GM12865 (cell line): Measurements from ENCODE around the gene PPP1R3A.

Source experiments
- DNase-seq: peaks from one replicate; pipeline ENCODE4 v3.0.0; 2010; ENCODE audit warnings: low read depth
- H3K4me3 ChIP-seq: 2 replicates; pipeline ENCODE4 v1.5.1; 2011; ENCODE audit warnings: mild to moderate bottlenecking, low read depth, low read length, control low read depth
- CTCF ChIP-seq: IDR thresholded peaks from 2 replicates; pipeline ENCODE4 v1.5.1; 2011; ENCODE audit warnings: low read length, control low read depth, low read depth, inconsistent platforms; ENCODE audit not compliant: insufficient read depth; ENCODE audit errors: missing control alignments

The PPP1R3A gene

GRCh38 chr7:113856010-113856409 is 62.8 kb downstream of the PPP1R3A start:
- no peak for TF ChIP-seq CTCF
- no peak for DNase-seq
- H3K4me3 ChIP-seq = no peak overlapping the region

- no peak for DNase-seq
- TF ChIP-seq CTCF = no peak
- no peak overlapping the region for H3K4me3 ChIP-seq
Measured at GRCh38 chr7:113840954-113841353, 77.9 kb downstream of the PPP1R3A start.

- no peak for DNase-seq
- no peak overlapping the region for H3K4me3 ChIP-seq
- TF ChIP-seq CTCF = no peak
Measured at GRCh38 chr7:113835367-113835766, 83.4 kb downstream of the PPP1R3A start.

GRCh38 chr7:113832196-113832745 is 86.5 kb downstream of the PPP1R3A start:
- DNase-seq = no peak
- no peak for TF ChIP-seq CTCF
- H3K4me3 ChIP-seq = no peak overlapping the region

GRCh38 chr7:113831556-113831955 is 87.3 kb downstream of the PPP1R3A start:
- DNase-seq = no peak
- no peak for TF ChIP-seq CTCF
- H3K4me3 ChIP-seq = no peak overlapping the region

GRCh38 chr7:113828581-113828980 is 90.2 kb downstream of the PPP1R3A start:
- TF ChIP-seq CTCF = no peak
- DNase-seq = no peak
- H3K4me3 ChIP-seq = no peak overlapping the region
